Fibroblast of skin of left quadriceps (primary cell): ENCODE measurements around the gene EEFSEC.

Experiments used
- DNase-seq, 2 experiments: peaks; one replicate each; pipeline ENCODE4 v3.0.0-alpha.2; 2013; ENCODE audit warnings: low read depth in 2 of 2

Gene EEFSEC

GRCh38 chr3:128316481-128316891 is 163.2 kb downstream of the EEFSEC start:
- DNase-seq: no peak

- DNase-seq: no peak
Measured at GRCh38 chr3:128317101-128317697, 163.9 kb downstream of the EEFSEC start.

GRCh38 chr3:128317698-128318231 is 164.5 kb downstream of the EEFSEC start:
- DNase-seq: no peak

GRCh38 chr3:128318275-128318941 is 165.1 kb downstream of the EEFSEC start:
- DNase-seq: no peak

GRCh38 chr3:128319107-128319506 is 165.8 kb downstream of the EEFSEC start:
- no peak for DNase-seq

GRCh38 chr3:128319741-128320141 is 166.5 kb downstream of the EEFSEC start:
- no peak for DNase-seq

GRCh38 chr3:128320551-128321340 is 167.5 kb downstream of the EEFSEC start:
- no peak for DNase-seq

- DNase-seq: no peak
Measured at GRCh38 chr3:128321418-128321817, 168.1 kb downstream of the EEFSEC start.

- DNase-seq: no peak
Measured at GRCh38 chr3:128322030-128323022, 169.0 kb downstream of the EEFSEC start.

GRCh38 chr3:128323206-128324081 is 170.2 kb downstream of the EEFSEC start:
- DNase-seq: no peak

- DNase-seq: no peak
Measured at GRCh38 chr3:128324911-128325592, 171.8 kb downstream of the EEFSEC start.

GRCh38 chr3:128326051-128326823 is 173.0 kb downstream of the EEFSEC start:
- no peak for DNase-seq

- no peak for DNase-seq
Measured at GRCh38 chr3:128327606-128328031, 174.3 kb downstream of the EEFSEC start.

GRCh38 chr3:128328546-128329458 is 175.5 kb downstream of the EEFSEC start:
- no peak for DNase-seq

- DNase-seq: no peak
Measured at GRCh38 chr3:128329491-128330213, 176.4 kb downstream of the EEFSEC start.

GRCh38 chr3:128330214-128330842 is 177.0 kb downstream of the EEFSEC start:
- no peak for DNase-seq
